ENCODE data around the gene PTCH2. TPM values are rescaled to one million over a fixed set of nuclear protein-coding genes. Genes with fewer than 3 reads are reported as not detected.

Gene PTCH2
- total RNA-seq, 1 donor from 2014 or later = 1.4 TPM

- Mint-ChIP-seq H3K4me3 (ENCODE audit: unreplicated experiment) (no peak overlapping the region), H3K27ac (ENCODE audit: unreplicated experiment) (no peak overlapping the region), H3K4me1 (ENCODE audit: unreplicated experiment) (no peaks in the 10 kb centered on the region), H3K9me3 (ENCODE audit: unreplicated experiment) (no peaks in the 10 kb centered on the region), H3K36me3 (ENCODE audit: unreplicated experiment) (peaks cover 35% of the 10 kb centered on the region), H3K27me3 (ENCODE audit: unreplicated experiment) (no peaks in the 10 kb centered on the region)
- no peak for TF ChIP-seq CTCF (IDR thresholded peaks at IDR 0.05)
- DNase-seq (ENCODE audit: extremely low spot score, unreplicated experiment) = no peak
Measured at GRCh38 chr1:44874155-44874554, 31.1 kb upstream of the PTCH2 start.

GRCh38 chr1:44870096-44870495 is 27.0 kb upstream of the PTCH2 start:
- Mint-ChIP-seq H3K27ac (ENCODE audit: unreplicated experiment) (peak overlapping the region; percentile 21), H3K36me3 (ENCODE audit: unreplicated experiment) (peaks cover 38% of the 10 kb centered on the region), H3K4me1 (ENCODE audit: unreplicated experiment) (peaks cover 3% of the 10 kb centered on the region), H3K27me3 (ENCODE audit: unreplicated experiment) (no peaks in the 10 kb centered on the region), H3K9me3 (ENCODE audit: unreplicated experiment) (no peaks in the 10 kb centered on the region), H3K4me3 (ENCODE audit: unreplicated experiment) (no peak overlapping the region)
- no peak for TF ChIP-seq CTCF (IDR thresholded peaks at IDR 0.05)
- DNase-seq (ENCODE audit: extremely low spot score, unreplicated experiment) = no peak

GRCh38 chr1:44867801-44868200 is 24.7 kb upstream of the PTCH2 start:
- Mint-ChIP-seq H3K4me3 (ENCODE audit: unreplicated experiment) (no peak overlapping the region), H3K9me3 (ENCODE audit: unreplicated experiment) (no peaks in the 10 kb centered on the region), H3K27ac (ENCODE audit: unreplicated experiment) (no peak overlapping the region), H3K36me3 (ENCODE audit: unreplicated experiment) (peaks cover 33% of the 10 kb centered on the region), H3K27me3 (ENCODE audit: unreplicated experiment) (no peaks in the 10 kb centered on the region), H3K4me1 (ENCODE audit: unreplicated experiment) (peaks cover 3% of the 10 kb centered on the region)
- DNase-seq (ENCODE audit: extremely low spot score, unreplicated experiment) = no peak
- no peak for TF ChIP-seq CTCF (IDR thresholded peaks at IDR 0.05)

GRCh38 chr1:44862829-44863401 is 19.9 kb upstream of the PTCH2 start:
- no peak for TF ChIP-seq CTCF (IDR thresholded peaks at IDR 0.05)
- Mint-ChIP-seq H3K27me3 (ENCODE audit: unreplicated experiment) (no peaks in the 10 kb centered on the region), H3K4me3 (ENCODE audit: unreplicated experiment) (no peak overlapping the region), H3K27ac (ENCODE audit: unreplicated experiment) (no peak overlapping the region), H3K36me3 (ENCODE audit: unreplicated experiment) (peaks cover 13% of the 10 kb centered on the region), H3K9me3 (ENCODE audit: unreplicated experiment) (no peaks in the 10 kb centered on the region), H3K4me1 (ENCODE audit: unreplicated experiment) (peaks cover 4% of the 10 kb centered on the region)
- DNase-seq (ENCODE audit: extremely low spot score, unreplicated experiment) = no peak

GRCh38 chr1:44860891-44861425 is 17.9 kb upstream of the PTCH2 start:
- DNase-seq (ENCODE audit: extremely low spot score, unreplicated experiment) = no peak
- H3K9me3 Mint-ChIP-seq (ENCODE audit: unreplicated experiment) = no peaks in the 10 kb centered on the region
- H3K27ac Mint-ChIP-seq (ENCODE audit: unreplicated experiment) = peak overlapping the region; percentile 18
- H3K36me3 Mint-ChIP-seq (ENCODE audit: unreplicated experiment) = peaks cover 13% of the 10 kb centered on the region
- no peaks in the 10 kb centered on the region for H3K27me3 Mint-ChIP-seq (ENCODE audit: unreplicated experiment)
- TF ChIP-seq CTCF (IDR thresholded peaks at IDR 0.05) = no peak
- H3K4me1 Mint-ChIP-seq (ENCODE audit: unreplicated experiment) = peaks cover 4% of the 10 kb centered on the region
- H3K4me3 Mint-ChIP-seq (ENCODE audit: unreplicated experiment) = no peak overlapping the region
